Loucy (cell line): ENCODE results near the gene SALL3.

Experiments used
- H2AFZ ChIP-seq: fragments of 200-600 bp; sonication (generic); 2 replicates; pipeline ENCODE4 v1.6.0; 2016; ENCODE audit warnings: antibody characterized with exemption, mild to moderate bottlenecking, low read length, moderate library complexity
- H3F3A ChIP-seq: fragments of 200-600 bp; 2 replicates; pipeline ENCODE4 v1.6.0; 2016; ENCODE audit warnings: antibody characterized with exemption, low read depth, mild to moderate bottlenecking
- H3K27me3 ChIP-seq: fragments of 200-600 bp; sonication (generic); 2 replicates; pipeline ENCODE4 v1.6.1; 2014; ENCODE audit warnings: low read length, mild to moderate bottlenecking; ENCODE audit not compliant: insufficient read depth, poor library complexity, severe bottlenecking
- H3K36me3 ChIP-seq: fragments of 200-600 bp; sonication (generic); 2 replicates; pipeline ENCODE4 v1.6.1; 2016; ENCODE audit warnings: low read length; ENCODE audit not compliant: insufficient read depth
- H3K4me1 ChIP-seq: fragments of 200-600 bp; sonication (generic); 2 replicates; pipeline ENCODE4 v1.5.1; 2014; ENCODE audit warnings: low read length, mild to moderate bottlenecking; ENCODE audit not compliant: insufficient read depth, poor library complexity, severe bottlenecking
- H3K4me2 ChIP-seq: fragments of 200-600 bp; sonication (generic); 2 replicates; pipeline ENCODE4 v1.6.0; 2014; ENCODE audit warnings: antibody characterized with exemption, low read length, low read depth, mild to moderate bottlenecking; ENCODE audit not compliant: poor library complexity, severe bottlenecking
- H3K4me3 ChIP-seq: fragments of 200-600 bp; sonication (generic); 2 replicates; pipeline ENCODE4 v1.5.1; 2014; ENCODE audit warnings: low read length, mild to moderate bottlenecking, mixed read lengths; ENCODE audit not compliant: poor library complexity, severe bottlenecking
- H3K79me2 ChIP-seq: fragments of 200-600 bp; sonication (generic); 2 replicates; pipeline ENCODE4 v1.6.1; 2014; ENCODE audit warnings: low read length; ENCODE audit not compliant: insufficient read depth
- H3K9ac ChIP-seq: fragments of 200-600 bp; sonication (generic); 2 replicates; pipeline ENCODE4 v1.6.0; 2014; ENCODE audit warnings: mild to moderate bottlenecking, low read depth, low read length, moderate library complexity; ENCODE audit not compliant: poor library complexity, severe bottlenecking
- H3K9me2 ChIP-seq: fragments of 200-600 bp; sonication (generic); replicated peaks from 2 replicates; pipeline ENCODE4 v1.6.1; 2016; ENCODE audit warnings: low read depth, low read length, mixed read lengths
- H3K9me3 ChIP-seq: fragments of 200-600 bp; sonication (generic); 2 replicates; pipeline ENCODE4 v1.6.1; 2014; ENCODE audit warnings: mild to moderate bottlenecking, antibody characterized with exemption, low read length, low read depth; ENCODE audit not compliant: insufficient read depth
- H4K20me1 ChIP-seq: fragments of 200-600 bp; sonication (generic); 2 replicates; pipeline ENCODE4 v1.6.0; 2014; ENCODE audit warnings: antibody characterized with exemption, low read length, mild to moderate bottlenecking; ENCODE audit not compliant: insufficient read depth, poor library complexity, severe bottlenecking
- EZH2phosphoT487 ChIP-seq: fragments of 200-600 bp; IDR thresholded peaks from 2 replicates; pipeline ENCODE4 v1.6.1; 2018; ENCODE audit warnings: antibody characterized with exemption, mild to moderate bottlenecking, moderate library complexity, borderline replicate concordance
- TF ChIP-seq, protein P1 (sequence below): fragments of 200-600 bp; sonication (generic); conservative IDR thresholded peaks from 2 replicates; pipeline ENCODE4 v1.5.1; 2014; ENCODE audit warnings: mild to moderate bottlenecking, antibody characterized with exemption, low read length

The SALL3 gene

GRCh38 chr18:79005653-79006052 is 26.0 kb downstream of the SALL3 start:
- Histone ChIP-seq H3K9ac (no peak overlapping the region), H3K4me3 (no peak overlapping the region), H3F3A (no peaks in the 10 kb centered on the region), H3K4me1 (no peaks in the 10 kb centered on the region), H2AFZ (no peak overlapping the region), H4K20me1 (no peaks in the 10 kb centered on the region), H3K36me3 (no peaks in the 10 kb centered on the region), H3K27me3 (no peaks in the 10 kb centered on the region), H3K79me2 (no peaks in the 10 kb centered on the region), H3K9me2 (no peaks in the 10 kb centered on the region), H3K9me3 (peaks cover 9% of the 10 kb centered on the region; the same call in 1 of the 2 replicates), H3K4me2 (no peak overlapping the region)
- no peak for TF ChIP-seq EZH2phosphoT487
- TF ChIP-seq, protein P1, sequence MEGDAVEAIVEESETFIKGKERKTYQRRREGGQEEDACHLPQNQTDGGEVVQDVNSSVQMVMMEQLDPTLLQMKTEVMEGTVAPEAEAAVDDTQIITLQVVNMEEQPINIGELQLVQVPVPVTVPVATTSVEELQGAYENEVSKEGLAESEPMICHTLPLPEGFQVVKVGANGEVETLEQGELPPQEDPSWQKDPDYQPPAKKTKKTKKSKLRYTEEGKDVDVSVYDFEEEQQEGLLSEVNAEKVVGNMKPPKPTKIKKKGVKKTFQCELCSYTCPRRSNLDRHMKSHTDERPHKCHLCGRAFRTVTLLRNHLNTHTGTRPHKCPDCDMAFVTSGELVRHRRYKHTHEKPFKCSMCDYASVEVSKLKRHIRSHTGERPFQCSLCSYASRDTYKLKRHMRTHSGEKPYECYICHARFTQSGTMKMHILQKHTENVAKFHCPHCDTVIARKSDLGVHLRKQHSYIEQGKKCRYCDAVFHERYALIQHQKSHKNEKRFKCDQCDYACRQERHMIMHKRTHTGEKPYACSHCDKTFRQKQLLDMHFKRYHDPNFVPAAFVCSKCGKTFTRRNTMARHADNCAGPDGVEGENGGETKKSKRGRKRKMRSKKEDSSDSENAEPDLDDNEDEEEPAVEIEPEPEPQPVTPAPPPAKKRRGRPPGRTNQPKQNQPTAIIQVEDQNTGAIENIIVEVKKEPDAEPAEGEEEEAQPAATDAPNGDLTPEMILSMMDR, result no peak

GRCh38 chr18:79006106-79006795 is 26.6 kb downstream of the SALL3 start:
- H3K27me3 ChIP-seq, result no peaks in the 10 kb centered on the region
- peaks cover 9% of the 10 kb centered on the region; the same call in 1 of the 2 replicates for H3K9me3 ChIP-seq
- no peak overlapping the region for H3K4me2 ChIP-seq
- no peaks in the 10 kb centered on the region for H3F3A ChIP-seq
- H3K4me1 ChIP-seq, result no peaks in the 10 kb centered on the region
- H4K20me1 ChIP-seq, result no peaks in the 10 kb centered on the region
- H3K4me3 ChIP-seq, result no peak overlapping the region
- H3K36me3 ChIP-seq, result no peaks in the 10 kb centered on the region
- TF ChIP-seq, protein P1, result no peak
- no peak for TF ChIP-seq EZH2phosphoT487
- H3K79me2 ChIP-seq, result no peaks in the 10 kb centered on the region
- no peaks in the 10 kb centered on the region for H3K9me2 ChIP-seq
- H2AFZ ChIP-seq, result no peak overlapping the region
- no peak overlapping the region for H3K9ac ChIP-seq

- Histone ChIP-seq H2AFZ (no peak overlapping the region), H4K20me1 (no peaks in the 10 kb centered on the region), H3K9me3 (peaks cover 9% of the 10 kb centered on the region; the same call in 1 of the 2 replicates), H3K9me2 (no peaks in the 10 kb centered on the region), H3K4me3 (no peak overlapping the region), H3K4me2 (no peak overlapping the region), H3K36me3 (no peaks in the 10 kb centered on the region), H3K4me1 (no peaks in the 10 kb centered on the region), H3K79me2 (no peaks in the 10 kb centered on the region), H3F3A (no peaks in the 10 kb centered on the region), H3K9ac (no peak overlapping the region), H3K27me3 (no peaks in the 10 kb centered on the region)
- TF ChIP-seq, protein P1, result no peak
- TF ChIP-seq EZH2phosphoT487, result no peak
Measured at GRCh38 chr18:79007440-79007839, 27.8 kb downstream of the SALL3 start.
